ENCODE measurements around the gene RPP21.

The RPP21 gene

DNA sequence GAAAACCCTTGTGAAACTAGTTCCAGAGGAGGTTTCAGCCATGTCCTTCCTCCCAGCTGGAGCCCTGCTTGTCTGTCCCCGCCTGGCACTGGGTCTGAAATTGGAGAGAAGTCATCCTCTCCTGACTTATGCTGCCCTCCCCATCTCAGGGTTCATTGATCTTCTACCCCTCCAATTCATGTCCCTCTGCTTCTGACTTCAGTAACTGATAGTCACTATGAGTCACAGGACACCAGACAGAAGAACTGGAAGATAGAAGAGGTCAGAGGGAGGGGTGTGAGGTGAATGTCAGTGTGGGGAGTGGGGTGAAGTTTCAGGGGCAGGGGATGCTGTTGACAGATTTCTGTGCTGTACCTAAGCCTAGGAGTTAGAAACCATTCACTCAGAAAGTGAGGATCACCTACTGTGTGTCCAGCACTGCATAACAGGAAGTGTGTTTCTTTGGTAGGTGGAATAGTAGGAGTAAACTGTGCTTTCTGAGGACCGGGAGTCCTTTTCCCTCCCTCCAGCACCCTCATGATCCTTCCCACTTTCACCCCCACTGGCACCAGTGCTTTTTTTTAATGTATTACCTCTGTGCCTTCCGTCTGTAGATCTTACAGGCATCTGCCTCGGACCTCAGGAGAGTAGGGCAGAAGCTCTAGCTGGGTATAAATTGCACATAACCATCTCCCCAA, 627 bp upstream of the RPP21 start:
- Histone ChIP-seq H3K4me1 (ENCODE audit: insufficient read depth, low read length, severe bottlenecking) (peaks cover 14% of the 10 kb centered on the region), H2AFZ (ENCODE audit: low read length) (no peak overlapping the region), H3K9me2 (ENCODE audit: low read depth, low read length) (no peaks in the 10 kb centered on the region), H3K79me2 (ENCODE audit: insufficient read depth, low read length) (no peaks in the 10 kb centered on the region), H4K20me1 (ENCODE audit: insufficient read depth, low read length) (no peaks in the 10 kb centered on the region), H3F3A (ENCODE audit: insufficient read depth, low read length) (no peaks in the 10 kb centered on the region), H3K9me3 (ENCODE audit: low read length) (no peaks in the 10 kb centered on the region), H3K27me3 (ENCODE audit: insufficient read depth, low read length) (no peaks in the 10 kb centered on the region), H3K9ac (ENCODE audit: low read length) (peak overlapping the region; percentile 86; the same call in 1 of the 2 replicates), H3K27ac (ENCODE audit: low read depth, low read length, poor library complexity, severe bottlenecking) (no peak overlapping the region), H3K4me2 (ENCODE audit: low read length) (peak overlapping the region; percentile 60), H3K36me3 (ENCODE audit: insufficient read depth, low read length) (peaks cover 41% of the 10 kb centered on the region), H3K4me3 (ENCODE audit: low read depth, low read length, poor library complexity, severe bottlenecking) (peak overlapping the region; percentile 89)
- TF ChIP-seq EZH2 (IDR thresholded peaks at IDR 0.05; ENCODE audit: borderline replicate concordance, low read length), result no peak
- TF ChIP-seq, protein P1, sequence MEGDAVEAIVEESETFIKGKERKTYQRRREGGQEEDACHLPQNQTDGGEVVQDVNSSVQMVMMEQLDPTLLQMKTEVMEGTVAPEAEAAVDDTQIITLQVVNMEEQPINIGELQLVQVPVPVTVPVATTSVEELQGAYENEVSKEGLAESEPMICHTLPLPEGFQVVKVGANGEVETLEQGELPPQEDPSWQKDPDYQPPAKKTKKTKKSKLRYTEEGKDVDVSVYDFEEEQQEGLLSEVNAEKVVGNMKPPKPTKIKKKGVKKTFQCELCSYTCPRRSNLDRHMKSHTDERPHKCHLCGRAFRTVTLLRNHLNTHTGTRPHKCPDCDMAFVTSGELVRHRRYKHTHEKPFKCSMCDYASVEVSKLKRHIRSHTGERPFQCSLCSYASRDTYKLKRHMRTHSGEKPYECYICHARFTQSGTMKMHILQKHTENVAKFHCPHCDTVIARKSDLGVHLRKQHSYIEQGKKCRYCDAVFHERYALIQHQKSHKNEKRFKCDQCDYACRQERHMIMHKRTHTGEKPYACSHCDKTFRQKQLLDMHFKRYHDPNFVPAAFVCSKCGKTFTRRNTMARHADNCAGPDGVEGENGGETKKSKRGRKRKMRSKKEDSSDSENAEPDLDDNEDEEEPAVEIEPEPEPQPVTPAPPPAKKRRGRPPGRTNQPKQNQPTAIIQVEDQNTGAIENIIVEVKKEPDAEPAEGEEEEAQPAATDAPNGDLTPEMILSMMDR (IDR thresholded peaks at IDR 0.05; ENCODE audit: low read length), result no peak

DNA sequence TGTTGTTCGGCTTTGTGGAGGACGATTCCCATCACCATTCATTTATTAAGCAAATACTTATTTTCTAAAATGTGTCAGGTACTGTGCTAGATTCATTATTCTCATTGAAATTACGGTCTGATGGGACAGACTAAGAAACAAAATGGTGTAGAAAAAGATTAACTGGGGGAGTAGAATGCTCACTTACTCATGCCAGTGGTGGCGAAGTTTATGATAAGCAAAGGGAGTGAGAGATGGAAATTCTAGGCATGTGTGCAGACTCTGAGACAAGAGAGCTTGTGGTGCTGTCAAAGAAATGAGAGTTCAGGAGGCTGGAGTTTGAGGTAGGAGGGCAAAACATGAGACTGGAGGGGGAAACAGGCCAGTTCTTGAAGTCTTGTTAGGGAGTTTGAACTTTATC, 896 bp downstream of the RPP21 start:
- peak overlapping the region; percentile 86; the same call in 1 of the 2 replicates for H3K9ac ChIP-seq (ENCODE audit: low read length)
- no peaks in the 10 kb centered on the region for H4K20me1 ChIP-seq (ENCODE audit: insufficient read depth, low read length)
- H3K27ac ChIP-seq (ENCODE audit: low read depth, low read length, poor library complexity, severe bottlenecking), result no peak overlapping the region
- no peak for TF ChIP-seq EZH2 (IDR thresholded peaks at IDR 0.05; ENCODE audit: borderline replicate concordance, low read length)
- TF ChIP-seq, protein P1 (IDR thresholded peaks at IDR 0.05; ENCODE audit: low read length), result no peak
- no peaks in the 10 kb centered on the region for H3K27me3 ChIP-seq (ENCODE audit: insufficient read depth, low read length)
- 0 out of 2 replicates have a peak, but pooled peaks cover 3% of the 10 kb centered on the region for H3F3A ChIP-seq (ENCODE audit: insufficient read depth, low read length)
- no peaks in the 10 kb centered on the region for H3K79me2 ChIP-seq (ENCODE audit: insufficient read depth, low read length)
- no peaks in the 10 kb centered on the region for H3K9me2 ChIP-seq (ENCODE audit: low read depth, low read length)
- peak overlapping the region; percentile 89 for H3K4me3 ChIP-seq (ENCODE audit: low read depth, low read length, poor library complexity, severe bottlenecking)
- H3K4me2 ChIP-seq (ENCODE audit: low read length), result peak overlapping the region; percentile 60
- no peaks in the 10 kb centered on the region for H3K9me3 ChIP-seq (ENCODE audit: low read length)
- H3K36me3 ChIP-seq (ENCODE audit: insufficient read depth, low read length), result peaks cover 28% of the 10 kb centered on the region
- peaks cover 14% of the 10 kb centered on the region for H3K4me1 ChIP-seq (ENCODE audit: insufficient read depth, low read length, severe bottlenecking)
- no peak overlapping the region for H2AFZ ChIP-seq (ENCODE audit: low read length)

DNA sequence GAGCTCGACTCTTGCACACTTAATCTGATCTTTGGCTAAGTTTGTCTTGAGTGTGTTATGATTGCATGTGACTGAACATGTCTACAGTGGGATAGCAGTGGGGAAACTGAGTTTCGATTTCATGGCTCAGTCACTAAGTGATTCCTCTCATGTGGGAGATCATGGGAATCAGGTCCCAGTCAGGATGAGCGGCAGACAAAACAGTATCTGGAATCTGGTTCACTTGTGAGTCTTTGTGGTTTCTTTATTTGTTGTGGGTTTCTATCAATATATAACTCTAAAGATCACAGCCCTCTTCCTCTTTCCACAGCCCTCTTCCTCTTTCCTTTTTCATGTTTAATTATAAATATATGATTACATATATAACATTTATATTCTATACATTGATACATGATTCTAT, 4.0 kb downstream of the RPP21 start:
- H3F3A ChIP-seq (ENCODE audit: insufficient read depth, low read length), result 0 out of 2 replicates have a peak, but pooled peaks cover 3% of the 10 kb centered on the region
- H3K4me2 ChIP-seq (ENCODE audit: low read length), result no peak overlapping the region
- no peak overlapping the region for H3K9ac ChIP-seq (ENCODE audit: low read length)
- H3K79me2 ChIP-seq (ENCODE audit: insufficient read depth, low read length), result no peaks in the 10 kb centered on the region
- H3K9me2 ChIP-seq (ENCODE audit: low read depth, low read length), result no peaks in the 10 kb centered on the region
- no peaks in the 10 kb centered on the region for H4K20me1 ChIP-seq (ENCODE audit: insufficient read depth, low read length)
- H3K27ac ChIP-seq (ENCODE audit: low read depth, low read length, poor library complexity, severe bottlenecking), result no peak overlapping the region
- TF ChIP-seq, protein P1 (IDR thresholded peaks at IDR 0.05; ENCODE audit: low read length), result no peak
- TF ChIP-seq EZH2 (IDR thresholded peaks at IDR 0.05; ENCODE audit: borderline replicate concordance, low read length), result no peak
- H3K4me3 ChIP-seq (ENCODE audit: low read depth, low read length, poor library complexity, severe bottlenecking), result no peak overlapping the region
- H3K4me1 ChIP-seq (ENCODE audit: insufficient read depth, low read length, severe bottlenecking), result peaks cover 14% of the 10 kb centered on the region
- H2AFZ ChIP-seq (ENCODE audit: low read length), result no peak overlapping the region
- H3K36me3 ChIP-seq (ENCODE audit: insufficient read depth, low read length), result peaks cover 16% of the 10 kb centered on the region
- H3K9me3 ChIP-seq (ENCODE audit: low read length), result no peaks in the 10 kb centered on the region
- H3K27me3 ChIP-seq (ENCODE audit: insufficient read depth, low read length), result no peaks in the 10 kb centered on the region
